HepG2 (cell line): Measurements from ENCODE around the gene ALDOA.

ENCODE experiments used
- ATF3 ChIP-seq: sonication (generic); formaldehyde crosslinking; IDR thresholded peaks from 2 replicates; pipeline ENCODE4 v1.4.0; 2020; ENCODE audit warnings: missing genetic modification reagents
- CTCF ChIP-seq: sonication (generic); formaldehyde crosslinking; IDR thresholded peaks from 2 replicates; pipeline ENCODE4 v1.5.0; 2020; ENCODE audit warnings: mild to moderate bottlenecking, missing genetic modification reagents, moderate library complexity
- EP300 ChIP-seq, 3 experiments: sonication (generic) in 1 of 3; formaldehyde crosslinking in 1 of 3; IDR thresholded peaks; 2 replicates each; pipeline versions ENCODE4 v1.5.1 to v1.6.1; 2011 to 2020; ENCODE audit warnings: low read depth in 2 of 3, low read length in 2 of 3, borderline replicate concordance in 1 of 3, improper control_type of control experiment in 1 of 3, mild to moderate bottlenecking in 1 of 3, missing genetic modification reagents in 1 of 3, moderate library complexity in 1 of 3
- EZH2 ChIP-seq: conservative IDR thresholded peaks from 2 replicates; pipeline ENCODE4 v1.6.1; 2012; ENCODE audit warnings: mild to moderate bottlenecking, low read depth, low read length, moderate library complexity
- GFI1 ChIP-seq: sonication (generic); formaldehyde crosslinking; IDR thresholded peaks from 2 replicates; pipeline ENCODE4 v1.5.0; 2020; ENCODE audit warnings: missing genetic modification reagents, mild to moderate bottlenecking, borderline replicate concordance
- HNF4G ChIP-seq, 2 experiments: sonication (generic) in 1 of 2; formaldehyde crosslinking in 1 of 2; IDR thresholded peaks; 2 replicates each; pipeline versions ENCODE4 v1.4.0 to v1.6.1; 2011 to 2020; ENCODE audit warnings: borderline replicate concordance in 2 of 2, low read depth in 2 of 2, mild to moderate bottlenecking in 2 of 2, low read length in 1 of 2, missing genetic modification reagents in 1 of 2, moderate library complexity in 1 of 2
- JUND ChIP-seq: sonication (generic); formaldehyde crosslinking; IDR thresholded peaks from 2 replicates; pipeline ENCODE4 v1.8.0; 2022; ENCODE audit warnings: mild to moderate bottlenecking, missing genetic modification reagents
- NR3C1 ChIP-seq: sonication (generic); formaldehyde crosslinking; IDR thresholded peaks from 2 replicates; pipeline ENCODE4 v1.4.0; 2020; ENCODE audit warnings: missing genetic modification reagents
- PHF8 ChIP-seq: sonication (generic); formaldehyde crosslinking; IDR thresholded peaks from 2 replicates; pipeline ENCODE4 v1.5.0; 2020; ENCODE audit warnings: missing genetic modification reagents
- TARDBP ChIP-seq: sonication (generic); formaldehyde crosslinking; IDR thresholded peaks from 2 replicates; pipeline ENCODE4 v1.8.0; 2022; ENCODE audit warnings: mild to moderate bottlenecking, missing genetic modification reagents
- ZNF639 ChIP-seq: conservative IDR thresholded peaks from 2 replicates; pipeline ENCODE4 v1.6.1; 2018; ENCODE audit warnings: missing genetic modification reagents

GRCh38 chr16:30067584-30067916 lies 2.0 kb downstream of the ALDOA start:
- TF ChIP-seq CTCF (CRISPR knock-in tag) (no peak), TARDBP (no peak), EZH2 (no peak), JUND (CRISPR knock-in tag) (no peak), GFI1 (CRISPR knock-in tag) (no peak), HNF4G (IDR thresholded peaks at IDR 0.05; ENCODE audit: borderline replicate concordance, low read depth, low read length) (no peak), HNF4G (CRISPR knock-in tag; IDR thresholded peaks at IDR 0.05; ENCODE audit: borderline replicate concordance, low read depth) (no peak), NR3C1 (no peak), ATF3 (CRISPR knock-in tag) (no peak), ZNF639 (CRISPR knock-in tag) (no peak), EP300 (IDR thresholded peaks at IDR 0.05; ENCODE audit: low read depth in 2 of 2, low read length in 2 of 2) (no peak), EP300 (CRISPR knock-in tag; IDR thresholded peaks at IDR 0.05; ENCODE audit: borderline replicate concordance) (no peak), PHF8 (CRISPR knock-in tag) (no peak)
